RWPE1 (cell line): ENCODE data around the gene SOCS2.
A peak's percentile ranks its signal among the peaks of the same experiment; 100 is the strongest.

Source experiments
- CTCF ChIA-PET: fragments of 350-600 bp; sonication (Branson Sonifier 250); formaldehyde crosslinking; extraction: SDS; loops from one replicate; lab custom pipeline; 2021; lab: Yijun Ruan, JAX
- POLR2A ChIA-PET: fragments of 400-600 bp; formaldehyde crosslinking; extraction: SDS; loops from one replicate; lab custom pipeline; 2020; ENCODE audit warnings: antibody characterized with exemption; ENCODE audit not compliant: low non-redundant PET; lab: Yijun Ruan, JAX
- DNase-seq: peaks from one replicate; pipeline ENCODE4 v3.0.0; 2012; ENCODE audit warnings: low spot score
- H3K27ac ChIP-seq: fragments of 450-650 bp; 2 replicates; pipeline ENCODE4 v1.5.1; 2017
- TF ChIP-seq, protein P1 (sequence below): fragments of 450-650 bp; conservative IDR thresholded peaks from 2 replicates; pipeline ENCODE4 v1.5.1; 2017; ENCODE audit warnings: low read depth, mild to moderate bottlenecking

Gene SOCS2, protein sequence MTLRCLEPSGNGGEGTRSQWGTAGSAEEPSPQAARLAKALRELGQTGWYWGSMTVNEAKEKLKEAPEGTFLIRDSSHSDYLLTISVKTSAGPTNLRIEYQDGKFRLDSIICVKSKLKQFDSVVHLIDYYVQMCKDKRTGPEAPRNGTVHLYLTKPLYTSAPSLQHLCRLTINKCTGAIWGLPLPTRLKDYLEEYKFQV

DNA sequence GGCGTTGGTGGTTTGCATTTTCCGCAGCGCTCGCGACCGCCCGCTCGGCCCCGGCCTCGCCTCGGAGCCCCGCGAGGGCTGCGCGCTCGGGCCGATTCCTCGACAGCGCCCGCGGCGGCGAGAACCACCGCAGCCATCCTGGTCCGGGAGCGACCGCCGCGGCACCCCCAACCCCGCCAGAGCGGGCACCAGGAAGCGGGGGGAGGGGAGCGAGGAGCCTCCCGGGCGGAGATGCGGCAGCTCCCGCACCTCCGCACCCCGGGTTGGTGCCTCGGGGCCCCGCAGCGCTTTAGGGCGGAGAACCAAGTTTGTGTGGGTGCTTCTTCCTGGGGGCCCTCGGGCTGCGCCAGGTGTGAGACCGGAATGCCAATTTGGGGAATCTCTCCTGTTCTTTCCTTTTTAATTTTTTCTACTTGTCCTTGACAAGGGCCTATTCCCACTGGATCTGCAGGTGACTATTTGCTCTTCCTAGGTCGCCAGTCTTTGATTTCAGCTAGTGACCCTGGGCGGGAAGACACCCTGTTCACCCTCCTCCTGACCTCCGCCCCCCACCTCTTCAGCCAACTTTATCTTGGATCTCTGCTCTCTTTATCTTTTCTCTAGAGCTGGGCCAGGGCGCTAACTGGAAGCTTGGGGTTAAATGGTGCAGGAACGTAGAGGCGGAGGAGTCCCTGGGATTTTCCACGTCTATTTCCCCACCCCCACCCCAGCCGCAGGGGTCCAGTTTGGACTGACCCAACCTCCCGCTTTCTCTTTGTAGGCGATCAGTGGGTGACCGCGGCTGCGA, at the start of gene SOCS2:
Gene SOCS2 (plus strand): TSS at position 751 of the 787 bp plus-strand sequence. CDS start 223 bp downstream, outside the sequence.
- H3K27ac ChIP-seq = peak within 1 kb of the TSS; percentile 88
- TF ChIP-seq, protein P1, sequence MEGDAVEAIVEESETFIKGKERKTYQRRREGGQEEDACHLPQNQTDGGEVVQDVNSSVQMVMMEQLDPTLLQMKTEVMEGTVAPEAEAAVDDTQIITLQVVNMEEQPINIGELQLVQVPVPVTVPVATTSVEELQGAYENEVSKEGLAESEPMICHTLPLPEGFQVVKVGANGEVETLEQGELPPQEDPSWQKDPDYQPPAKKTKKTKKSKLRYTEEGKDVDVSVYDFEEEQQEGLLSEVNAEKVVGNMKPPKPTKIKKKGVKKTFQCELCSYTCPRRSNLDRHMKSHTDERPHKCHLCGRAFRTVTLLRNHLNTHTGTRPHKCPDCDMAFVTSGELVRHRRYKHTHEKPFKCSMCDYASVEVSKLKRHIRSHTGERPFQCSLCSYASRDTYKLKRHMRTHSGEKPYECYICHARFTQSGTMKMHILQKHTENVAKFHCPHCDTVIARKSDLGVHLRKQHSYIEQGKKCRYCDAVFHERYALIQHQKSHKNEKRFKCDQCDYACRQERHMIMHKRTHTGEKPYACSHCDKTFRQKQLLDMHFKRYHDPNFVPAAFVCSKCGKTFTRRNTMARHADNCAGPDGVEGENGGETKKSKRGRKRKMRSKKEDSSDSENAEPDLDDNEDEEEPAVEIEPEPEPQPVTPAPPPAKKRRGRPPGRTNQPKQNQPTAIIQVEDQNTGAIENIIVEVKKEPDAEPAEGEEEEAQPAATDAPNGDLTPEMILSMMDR = no peak
- peak; percentile 30 for DNase-seq
- CTCF ChIA-PET = interaction anchor here (1.1 to 4.7 kb wide), 3 partner anchors 170 to 530 kb away, joined by 3 to 57 read pairs (median 6); no protein-coding TSS in a partner anchor
- POLR2A ChIA-PET = no interaction called here

DNA sequence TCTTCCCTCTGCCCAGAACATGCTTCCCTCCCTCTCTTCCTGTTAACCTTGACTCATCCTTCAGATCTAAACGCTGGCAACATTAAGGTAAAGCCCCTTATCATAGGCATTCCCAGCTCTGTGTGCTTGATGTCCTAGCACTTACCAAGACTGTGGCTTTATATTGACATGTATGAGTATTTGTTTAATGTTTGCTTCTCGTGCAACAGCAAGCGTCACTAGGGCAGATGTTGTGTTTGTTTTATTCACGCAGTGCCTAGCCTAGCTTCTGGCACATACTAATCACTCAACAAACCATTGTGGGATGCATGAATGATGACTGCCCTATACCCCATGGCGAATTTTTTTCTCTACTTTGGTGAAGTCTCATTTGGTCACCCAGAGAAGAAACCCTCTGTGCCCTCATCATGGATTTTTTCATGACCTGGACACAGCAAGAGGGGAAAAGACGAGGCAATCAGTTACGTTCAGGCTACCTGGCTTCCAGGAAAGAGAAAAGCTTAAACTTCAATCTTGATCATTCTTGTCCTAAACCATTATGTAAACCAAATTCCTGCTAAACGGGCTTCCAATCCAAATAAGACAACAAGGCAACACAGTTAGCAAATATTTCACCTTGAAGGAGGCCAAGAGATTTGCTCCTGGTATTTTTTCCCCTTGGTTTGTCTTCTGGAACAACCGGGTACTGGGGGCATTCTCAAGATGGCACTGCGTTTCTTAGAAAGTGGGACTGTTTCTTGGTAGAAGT, 47.9 kb upstream of the SOCS2 start:
- CTCF ChIA-PET = interaction anchor here (0.7 kb wide), 1 partner anchor 1482 kb away, joined by 3 read pairs; no protein-coding TSS in a partner anchor
- H3K27ac ChIP-seq = no peak overlapping the region
- no peak for DNase-seq
- POLR2A ChIA-PET = no interaction called here
- TF ChIP-seq, protein P1 = no peak

DNA sequence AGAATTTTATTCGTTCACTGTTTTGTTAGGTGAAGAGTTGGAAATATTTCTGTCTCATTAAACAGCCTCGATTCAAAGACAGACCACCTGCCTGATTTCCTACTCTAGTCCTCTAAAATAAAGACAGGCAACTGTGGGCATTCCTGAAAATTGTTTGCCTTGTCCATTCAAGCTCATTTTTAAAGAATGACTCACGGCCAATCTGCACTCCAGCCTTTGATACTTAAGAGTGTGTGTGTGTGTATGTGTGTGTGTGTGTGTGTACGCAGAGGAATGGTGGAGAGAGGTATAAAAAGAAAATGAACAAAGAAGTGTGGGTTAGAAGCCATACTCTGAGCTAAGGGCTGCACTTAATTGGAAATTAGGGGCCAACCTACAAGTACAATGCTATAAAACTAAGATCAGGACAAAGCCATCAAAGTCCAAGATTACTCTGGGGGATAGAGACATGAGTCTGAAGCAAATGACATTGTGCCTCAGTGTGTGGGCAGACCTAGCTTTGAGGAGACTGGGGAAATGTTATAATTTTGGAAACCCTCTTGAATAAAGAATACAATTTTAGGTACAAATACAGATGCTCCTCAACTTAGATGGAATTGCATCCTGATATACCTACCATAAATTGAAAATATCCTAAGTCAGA, 45.6 kb upstream of the SOCS2 start:
- peak; percentile 61 for DNase-seq
- TF ChIP-seq, protein P1 = no peak
- no peak overlapping the region for H3K27ac ChIP-seq
- ChIA-PET CTCF (no interaction called here), POLR2A (interaction anchor here (0.6 kb wide), 1 partner anchor 48 kb away, joined by 3 read pairs; no protein-coding TSS in a partner anchor)

DNA sequence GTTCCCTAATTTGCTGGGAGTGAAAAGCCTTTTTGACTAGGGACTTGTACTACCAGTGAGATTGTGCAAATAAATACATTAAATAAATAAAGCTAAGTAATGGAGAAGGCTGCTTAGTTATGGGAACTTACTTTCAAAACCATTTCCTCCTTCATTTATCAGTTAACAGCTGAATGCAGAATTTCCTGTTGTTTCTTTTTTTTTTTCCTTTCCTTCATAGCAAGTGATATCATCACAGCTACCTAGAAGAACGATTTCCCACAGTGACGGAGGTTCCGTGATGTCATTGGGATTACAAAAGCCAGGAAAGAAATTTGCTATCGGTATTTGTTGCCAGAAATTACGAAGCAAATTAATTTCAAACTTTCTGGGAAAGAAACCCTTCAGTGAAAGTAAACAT, 42.1 kb upstream of the SOCS2 start:
- DNase-seq = no peak
- POLR2A ChIA-PET = no interaction called here
- H3K27ac ChIP-seq = no peak overlapping the region
- TF ChIP-seq, protein P1 = no peak
- CTCF ChIA-PET = no interaction called here

DNA sequence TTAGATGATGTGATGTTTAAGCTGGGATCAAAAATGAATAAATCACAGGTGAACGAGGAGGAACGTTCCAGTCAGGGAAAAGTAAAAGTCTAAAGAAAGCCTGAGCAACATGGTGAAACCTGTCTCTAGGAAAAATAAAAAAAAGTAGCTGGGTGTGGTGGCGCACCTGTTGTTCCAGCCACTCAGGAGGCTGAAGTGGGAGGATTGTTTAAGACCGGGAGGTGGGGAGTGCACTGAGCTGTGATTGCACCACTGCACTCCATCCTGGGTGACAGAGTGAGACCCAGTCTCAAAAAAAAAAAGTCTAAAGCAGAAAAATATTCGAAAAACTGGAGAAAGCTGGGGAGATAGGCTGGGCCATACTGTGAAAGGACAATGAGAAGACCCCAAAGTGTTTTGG, 39.2 kb upstream of the SOCS2 start:
- CTCF ChIA-PET = no interaction called here
- POLR2A ChIA-PET = no interaction called here
- TF ChIP-seq, protein P1 = no peak

More for the DNA sequence above, 39.2 kb upstream of the SOCS2 start:
- DNase-seq = no peak
- H3K27ac ChIP-seq = no peak overlapping the region
